SK-N-SH (cell line): ENCODE measurements around the gene MACROD2. TPM values are rescaled to one million over a fixed set of nuclear protein-coding genes. Genes with fewer than 3 reads are reported as not detected.

Experiments
- CTCF ChIA-PET: fragments of 300-600, 350-600 bp; formaldehyde crosslinking; extraction: SDS; loops from one replicate; lab custom pipeline; 2021; lab: Yijun Ruan, JAX
- POLR2A ChIA-PET: fragments of 350-600 bp; sonication (Branson Sonifier 250); formaldehyde crosslinking; extraction: SDS; loops from one replicate; lab custom pipeline; 2020; ENCODE audit warnings: antibody characterized with exemption, inconsistent platforms; lab: Yijun Ruan, JAX
- DNase-seq: peaks from one replicate; pipeline ENCODE4 v3.0.0; 2012
- H2AFZ ChIP-seq: fragments of 200-600 bp; sonication (generic); 2 replicates; pipeline ENCODE4 v1.8.1; 2016; ENCODE audit warnings: antibody characterized with exemption, mild to moderate bottlenecking, low read depth
- H3F3A ChIP-seq: fragments of 200-600 bp; sonication (generic); replicated peaks from 2 replicates; pipeline ENCODE3; 2016; ENCODE audit warnings: antibody characterized with exemption, mild to moderate bottlenecking; ENCODE audit not compliant: insufficient read depth
- H3K27ac ChIP-seq, 2 experiments: fragments of 200-500 bp in 1 of 2; fragments of 200-600 bp in 1 of 2; sonication (Bioruptor generic) in 1 of 2; sonication (generic), shearing (Covaris generic) in 1 of 2; 2 replicates each; pipeline versions ENCODE4 v1.5.1 to v1.6.1; 2014 to 2016; ENCODE audit warnings: low read depth in 2 of 2, inconsistent platforms in 1 of 2, low read length in 1 of 2, mild to moderate bottlenecking in 1 of 2, mixed read lengths in 1 of 2
- H3K27me3 ChIP-seq: fragments of 200-600 bp; sonication (generic), shearing (Covaris generic); 2 replicates; pipeline ENCODE4 v1.6.1; 2016; ENCODE audit warnings: mixed run types; ENCODE audit not compliant: insufficient read depth
- H3K36me3 ChIP-seq, 2 experiments: fragments of 200-500 bp in 1 of 2; fragments of 200-600 bp in 1 of 2; sonication (Bioruptor generic) in 1 of 2; sonication (generic) in 1 of 2; replicated peaks in 1 of 2; 2 replicates each; pipeline versions ENCODE3 to v1.5.1; 2014 to 2016; ENCODE audit warnings: low read length in 1 of 2, mild to moderate bottlenecking in 1 of 2; ENCODE audit not compliant: insufficient read depth in 2 of 2, control insufficient read depth in 1 of 2
- H3K4me1 ChIP-seq, 2 experiments: fragments of 200-500 bp in 1 of 2; fragments of 200-600 bp in 1 of 2; sonication (Bioruptor generic) in 1 of 2; sonication (generic), shearing (Covaris generic) in 1 of 2; 2 replicates each; pipeline versions ENCODE4 v1.5.1 to v1.6.1; 2014 to 2016; ENCODE audit warnings: low read depth in 1 of 2, low read length in 1 of 2, mixed run types in 1 of 2; ENCODE audit not compliant: insufficient read depth in 2 of 2, control insufficient read depth in 1 of 2
- H3K4me2 ChIP-seq: fragments of 200-600 bp; sonication (generic), shearing (Covaris generic); 2 replicates; pipeline ENCODE4 v1.6.1; 2017; ENCODE audit warnings: mixed run types
- H3K4me3 ChIP-seq, 2 experiments: fragments of 200-500 bp in 1 of 2; fragments of 200-600 bp in 1 of 2; sonication (Bioruptor generic) in 1 of 2; sonication (generic), shearing (Covaris generic) in 1 of 2; 2 replicates each; pipeline versions ENCODE4 v1.5.1 to v1.8.1; 2014 to 2016; ENCODE audit warnings: low read depth in 2 of 2, inconsistent platforms in 1 of 2, low read length in 1 of 2, mild to moderate bottlenecking in 1 of 2, mixed read lengths in 1 of 2, moderate library complexity in 1 of 2
- H3K79me2 ChIP-seq: fragments of 200-600 bp; sonication (generic); 2 replicates; pipeline ENCODE4 v1.8.1; 2017; ENCODE audit warnings: mild to moderate bottlenecking; ENCODE audit not compliant: insufficient read depth
- H3K9ac ChIP-seq: fragments of 200-600 bp; sonication (generic); 2 replicates; pipeline ENCODE4 v1.6.1; 2017; ENCODE audit warnings: mixed run types
- H3K9me2 ChIP-seq: fragments of 200-600 bp; sonication (generic); 2 replicates; pipeline ENCODE4 v1.6.1; 2017; ENCODE audit warnings: mixed run types
- H3K9me3 ChIP-seq: fragments of 200-600 bp; sonication (generic); 2 replicates; pipeline ENCODE4 v1.6.1; 2017; ENCODE audit warnings: mixed run types, mild to moderate bottlenecking, moderate library complexity
- H4K20me1 ChIP-seq: fragments of 200-600 bp; sonication (generic); 2 replicates; pipeline ENCODE4 v1.6.1; 2017; ENCODE audit warnings: mild to moderate bottlenecking, mixed run types; ENCODE audit not compliant: insufficient read depth
- CHD2 ChIP-seq: fragments of 150-350 bp; IDR thresholded peaks from 2 replicates; pipeline ENCODE4 v1.6.1; 2018; ENCODE audit warnings: low read length; ENCODE audit not compliant: partially characterized antibody
- CTCF ChIP-seq: fragments of 200-600 bp; sonication (generic); IDR thresholded peaks from 2 replicates; pipeline ENCODE4 v1.6.1; 2017; ENCODE audit warnings: antibody characterized with exemption, mild to moderate bottlenecking, moderate library complexity
- EZH2phosphoT487 ChIP-seq: fragments of 200-600 bp; sonication (generic); IDR thresholded peaks from 2 replicates; pipeline ENCODE4 v1.6.1; 2017; ENCODE audit warnings: low read depth, mixed run types, mild to moderate bottlenecking, antibody characterized with exemption, moderate library complexity, borderline replicate concordance
- FOXJ3 ChIP-seq: sonication (generic); formaldehyde crosslinking; IDR thresholded peaks from 2 replicates; pipeline ENCODE4 v1.5.1; 2020; ENCODE audit warnings: mild to moderate bottlenecking, missing genetic modification reagents
- FOXM1 ChIP-seq: IDR thresholded peaks from 2 replicates; pipeline ENCODE4 v1.4.0; 2012; ENCODE audit warnings: low read depth, mild to moderate bottlenecking
- GABPA ChIP-seq: IDR thresholded peaks from 2 replicates; pipeline ENCODE4 v1.4.0; 2012; ENCODE audit warnings: low read depth, mild to moderate bottlenecking
- GATA2 ChIP-seq: sonication (generic); formaldehyde crosslinking; IDR thresholded peaks from 2 replicates; pipeline ENCODE4 v1.5.0; 2020; ENCODE audit warnings: mild to moderate bottlenecking, missing genetic modification reagents
- MEF2A ChIP-seq: IDR thresholded peaks from 2 replicates; pipeline ENCODE4 v1.4.0; 2012; ENCODE audit warnings: low read depth, borderline replicate concordance
- MXI1 ChIP-seq: IDR thresholded peaks from 2 replicates; pipeline ENCODE4 v1.6.1; 2012; ENCODE audit warnings: mild to moderate bottlenecking, low read depth, low read length, improper control_type of control experiment
- NFIC ChIP-seq: IDR thresholded peaks from 2 replicates; pipeline ENCODE4 v1.4.0; 2012; ENCODE audit warnings: borderline replicate concordance
- NRF1 ChIP-seq: IDR thresholded peaks from 2 replicates; pipeline ENCODE4 v1.6.1; 2012; ENCODE audit warnings: low read depth, mild to moderate bottlenecking, low read length
- POLR2AphosphoS5 ChIP-seq: IDR thresholded peaks from 2 replicates; pipeline ENCODE4 v1.6.1; 2012; ENCODE audit warnings: low read depth, low read length
- RAD21 ChIP-seq: IDR thresholded peaks from 2 replicates; pipeline ENCODE4 v1.6.1; 2012; ENCODE audit warnings: mild to moderate bottlenecking, low read length
- RCOR1 ChIP-seq: fragments of 150-350 bp; IDR thresholded peaks from 2 replicates; pipeline ENCODE4 v1.6.1; 2017; ENCODE audit warnings: antibody characterized with exemption, low read length
- RFX5 ChIP-seq: IDR thresholded peaks from 2 replicates; pipeline ENCODE4 v1.6.1; 2012; ENCODE audit warnings: mild to moderate bottlenecking, improper control_type of control experiment, low read length
- SIN3A ChIP-seq: IDR thresholded peaks from 2 replicates; pipeline ENCODE4 v1.6.1; 2012; ENCODE audit warnings: low read depth, mild to moderate bottlenecking, low read length, moderate library complexity, borderline replicate concordance
- TAF1 ChIP-seq: IDR thresholded peaks from 2 replicates; pipeline ENCODE4 v1.6.1; 2012; ENCODE audit warnings: low read depth, mild to moderate bottlenecking, low read length, moderate library complexity, borderline replicate concordance
- YY1 ChIP-seq: IDR thresholded peaks from 2 replicates; pipeline ENCODE4 v1.4.0; 2012; ENCODE audit warnings: low read depth, mild to moderate bottlenecking
- WGBS: methylation state at CpG from one replicate; pipeline ENCODE4 v1.1.6; 2017; ENCODE audit warnings: low lambda C conversion rate; 5-methylcytosine and 5-hydroxymethylcytosine counted together
- polyA plus RNA-seq, 3 experiments: library from polyadenylated mRNA; depleted of rRNA; stranded (reverse); fragments of >200 nt; gene quantifications; 2 replicates each; pipeline ENCODE4 v1.2.3, GENCODE V29; 2012
- TF ChIP-seq, protein P1 (sequence below): IDR thresholded peaks from 2 replicates; pipeline ENCODE4 v1.4.0; 2012; ENCODE audit warnings: low read depth, borderline replicate concordance

Gene MACROD2
- polyA plus RNA-seq, 1 of the 3 experiments (the other 2 are of a cell fraction): 0.33 TPM

GRCh38 chr20:15188415-15188814, 1193.1 kb downstream of the MACROD2 start:
- H2AFZ ChIP-seq: no peak overlapping the region
- H3F3A ChIP-seq: no peaks in the 10 kb centered on the region
- no peaks in the 10 kb centered on the region for H4K20me1 ChIP-seq
- no peak overlapping the region for H3K4me3 ChIP-seq
- POLR2A ChIA-PET: no interaction called here
- H3K9me3 ChIP-seq: no peaks in the 10 kb centered on the region
- no peaks in the 10 kb centered on the region for H3K79me2 ChIP-seq
- no peaks in the 10 kb centered on the region for H3K9me2 ChIP-seq
- CTCF ChIA-PET: no interaction called here
- no peak overlapping the region for H3K4me2 ChIP-seq
- no peaks in the 10 kb centered on the region for H3K27me3 ChIP-seq
- TF ChIP-seq NRF1 (no peak), RFX5 (no peak), NFIC (no peak), FOXM1 (no peak), MEF2A (no peak), SIN3A (no peak), POLR2AphosphoS5 (no peak), TAF1 (no peak), RCOR1 (no peak), GABPA (no peak), FOXJ3 (CRISPR knock-in tag) (no peak), EZH2phosphoT487 (no peak), GATA2 (no peak), RAD21 (no peak), CTCF (no peak), MXI1 (no peak), CHD2 (no peak), YY1 (no peak)
- TF ChIP-seq, protein P1, sequence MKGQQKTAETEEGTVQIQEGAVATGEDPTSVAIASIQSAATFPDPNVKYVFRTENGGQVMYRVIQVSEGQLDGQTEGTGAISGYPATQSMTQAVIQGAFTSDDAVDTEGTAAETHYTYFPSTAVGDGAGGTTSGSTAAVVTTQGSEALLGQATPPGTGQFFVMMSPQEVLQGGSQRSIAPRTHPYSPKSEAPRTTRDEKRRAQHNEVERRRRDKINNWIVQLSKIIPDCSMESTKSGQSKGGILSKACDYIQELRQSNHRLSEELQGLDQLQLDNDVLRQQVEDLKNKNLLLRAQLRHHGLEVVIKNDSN: no peak
- no peak overlapping the region for H3K27ac ChIP-seq
- no peaks in the 10 kb centered on the region for H3K36me3 ChIP-seq
- DNase-seq: no peak
- H3K4me1 ChIP-seq: peaks cover 0 to 2% of the 10 kb centered on the region in 2 experiments; a peak in 1 of 4 replicates
- H3K9ac ChIP-seq: no peak overlapping the region
- 83% methylated on average over 3 of the region's 3 CpGs for WGBS
